ENCODE results near the gene FCHO1. TPM values are rescaled to one million over a fixed set of nuclear protein-coding genes. Genes with fewer than 3 reads are reported as not detected.
"Not testable (repeated sequence)": the region's sequence is repeated elsewhere in the genome, so short reads cannot be mapped to it uniquely, and the experiment has no call there.

The FCHO1 gene
- total and polyA plus RNA-seq, 3 donors from 2014 or later: 9.8 to 15.6 (median 12.8) TPM

DNA sequence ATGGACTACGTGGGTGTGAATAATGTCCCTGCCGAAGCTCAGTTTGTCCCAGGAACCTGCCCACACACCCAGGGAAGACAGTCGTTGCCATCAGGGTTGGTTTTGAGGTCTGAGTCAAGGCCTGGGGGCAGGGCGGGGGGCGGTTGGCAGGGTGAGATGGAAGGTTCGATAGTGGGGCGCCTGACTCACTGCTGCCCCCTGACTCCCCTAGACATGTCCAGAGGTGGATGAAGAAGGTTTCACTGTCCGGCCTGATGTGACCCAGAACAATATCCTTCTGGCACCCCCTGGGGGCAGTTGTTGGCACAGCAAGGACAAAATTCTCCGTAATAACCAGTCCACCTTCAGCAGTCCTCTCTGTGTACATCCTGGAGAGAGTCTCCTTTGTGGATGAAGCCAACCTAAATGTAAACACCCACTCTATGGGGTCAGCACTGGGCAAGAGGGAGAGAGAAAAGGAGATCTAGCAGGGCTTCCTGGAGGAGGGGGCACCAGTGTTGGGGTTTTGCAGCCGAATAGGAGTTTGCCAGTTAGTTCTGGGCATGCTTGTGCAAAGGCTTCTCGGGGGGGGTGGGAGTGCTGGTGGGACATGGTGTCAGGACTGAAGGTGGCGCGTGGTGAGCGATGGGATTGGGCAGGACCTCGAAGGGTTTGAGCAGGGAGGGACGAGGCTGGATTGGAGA lies 24.1 kb downstream of the FCHO1 start:
- WGBS, 2 donors: 69 to 72% methylated on average over 15 to 16 of the region's 16 CpGs
- Histone ChIP-seq H3K4me3 (no peak overlapping the region), H3K36me3 (ENCODE audit: low read depth, missing control alignments) (no peaks in the 10 kb centered on the region), H3K4me1 (peaks cover 3% of the 10 kb centered on the region), H3K9me3 (no peaks in the 10 kb centered on the region), H3K27ac (no peak overlapping the region), H3K27me3 (no peaks in the 10 kb centered on the region)
- DNase-seq: peak; percentile 56
- intact Hi-C loops (cut with DNase I; ENCODE audit: low total_unique reads): no loop called here
- TF ChIP-seq, protein P1, sequence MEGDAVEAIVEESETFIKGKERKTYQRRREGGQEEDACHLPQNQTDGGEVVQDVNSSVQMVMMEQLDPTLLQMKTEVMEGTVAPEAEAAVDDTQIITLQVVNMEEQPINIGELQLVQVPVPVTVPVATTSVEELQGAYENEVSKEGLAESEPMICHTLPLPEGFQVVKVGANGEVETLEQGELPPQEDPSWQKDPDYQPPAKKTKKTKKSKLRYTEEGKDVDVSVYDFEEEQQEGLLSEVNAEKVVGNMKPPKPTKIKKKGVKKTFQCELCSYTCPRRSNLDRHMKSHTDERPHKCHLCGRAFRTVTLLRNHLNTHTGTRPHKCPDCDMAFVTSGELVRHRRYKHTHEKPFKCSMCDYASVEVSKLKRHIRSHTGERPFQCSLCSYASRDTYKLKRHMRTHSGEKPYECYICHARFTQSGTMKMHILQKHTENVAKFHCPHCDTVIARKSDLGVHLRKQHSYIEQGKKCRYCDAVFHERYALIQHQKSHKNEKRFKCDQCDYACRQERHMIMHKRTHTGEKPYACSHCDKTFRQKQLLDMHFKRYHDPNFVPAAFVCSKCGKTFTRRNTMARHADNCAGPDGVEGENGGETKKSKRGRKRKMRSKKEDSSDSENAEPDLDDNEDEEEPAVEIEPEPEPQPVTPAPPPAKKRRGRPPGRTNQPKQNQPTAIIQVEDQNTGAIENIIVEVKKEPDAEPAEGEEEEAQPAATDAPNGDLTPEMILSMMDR (IDR thresholded peaks at IDR 0.05): peak in 2 of 3 experiments; percentile 54
- no peak for TF ChIP-seq POLR2A (IDR thresholded peaks at IDR 0.05)

DNA sequence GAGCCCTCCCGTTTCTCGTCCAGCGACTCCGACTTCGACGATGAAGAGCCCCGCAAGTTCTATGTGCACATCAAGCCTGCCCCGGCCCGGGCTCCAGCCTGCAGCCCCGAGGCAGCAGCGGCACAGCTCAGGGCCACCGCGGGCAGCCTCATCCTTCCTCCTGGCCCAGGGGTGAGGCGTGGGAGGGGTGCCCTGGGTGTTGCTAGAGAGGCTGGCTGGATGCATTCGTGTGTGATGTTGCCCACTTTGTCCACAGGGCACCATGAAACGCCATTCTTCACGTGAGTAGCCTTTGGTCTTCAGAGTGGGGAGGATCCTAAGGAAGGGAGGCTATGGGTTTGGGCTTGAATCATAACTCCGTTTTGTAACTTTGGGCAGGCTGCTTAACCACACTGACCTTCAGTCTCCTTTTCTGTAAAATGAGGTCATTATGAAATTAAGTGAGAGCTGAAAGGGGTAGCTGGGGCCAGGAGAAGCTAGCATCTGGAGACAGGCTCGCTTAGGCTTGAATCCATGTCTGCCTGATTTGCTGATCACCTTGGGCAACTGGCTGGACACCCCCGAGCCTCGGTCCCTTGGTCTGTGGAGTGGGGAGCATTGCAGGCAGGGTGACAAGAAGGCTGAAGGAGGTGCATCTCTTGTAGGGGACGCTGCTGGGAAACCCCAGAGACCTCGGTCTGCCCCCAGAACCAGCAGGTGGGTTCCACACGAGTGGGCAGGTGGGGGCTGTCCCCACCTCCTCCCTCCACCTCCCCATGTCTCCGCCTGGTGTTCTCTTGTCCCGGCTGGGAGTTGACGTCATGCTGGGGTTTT lies 24.9 kb downstream of the FCHO1 start:
- Histone ChIP-seq H3K4me1 (peaks cover 3% of the 10 kb centered on the region), H3K36me3 (ENCODE audit: low read depth, missing control alignments) (no peaks in the 10 kb centered on the region), H3K27me3 (no peaks in the 10 kb centered on the region), H3K4me3 (no peak overlapping the region), H3K27ac (no peak overlapping the region), H3K9me3 (no peaks in the 10 kb centered on the region)
- DNase-seq: no peak
- TF ChIP-seq POLR2A (IDR thresholded peaks at IDR 0.05): no peak
- TF ChIP-seq, protein P1 (IDR thresholded peaks at IDR 0.05): no peak
- 51 to 62% methylated on average over 22 to 27 of the region's 27 CpGs for WGBS, 2 donors
- intact Hi-C loops (cut with DNase I; ENCODE audit: low total_unique reads): no loop called here

DNA sequence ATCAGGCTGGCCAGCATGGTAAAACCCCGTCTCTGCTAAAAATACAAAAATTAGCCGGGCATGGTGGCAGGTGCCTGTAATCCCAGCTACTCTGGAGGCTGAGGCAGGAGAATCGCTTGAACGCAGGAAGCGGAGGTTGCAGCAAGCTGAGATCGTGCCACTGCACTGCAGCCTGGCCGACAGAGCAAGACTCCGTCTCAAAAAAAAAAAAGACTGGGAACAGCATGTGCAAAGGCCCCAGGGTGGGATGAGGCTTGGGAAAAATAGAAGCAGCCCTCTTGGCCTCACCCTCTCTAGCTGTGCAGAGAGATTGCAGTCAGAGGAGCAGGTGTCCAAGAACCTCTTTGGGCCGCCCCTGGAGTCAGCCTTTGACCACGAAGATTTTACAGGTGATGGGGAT lies 26.6 kb downstream of the FCHO1 start:
- H3K36me3 ChIP-seq (ENCODE audit: low read depth, missing control alignments); intact Hi-C loops (cut with DNase I; ENCODE audit: low total_unique reads); H3K9me3 ChIP-seq; H3K4me3 ChIP-seq; H3K27ac ChIP-seq; H3K4me1 ChIP-seq; H3K27me3 ChIP-seq; DNase-seq: not testable (repeated sequence)
- 65 to 70% methylated on average over 10 of the region's 10 CpGs for WGBS, 2 donors

DNA sequence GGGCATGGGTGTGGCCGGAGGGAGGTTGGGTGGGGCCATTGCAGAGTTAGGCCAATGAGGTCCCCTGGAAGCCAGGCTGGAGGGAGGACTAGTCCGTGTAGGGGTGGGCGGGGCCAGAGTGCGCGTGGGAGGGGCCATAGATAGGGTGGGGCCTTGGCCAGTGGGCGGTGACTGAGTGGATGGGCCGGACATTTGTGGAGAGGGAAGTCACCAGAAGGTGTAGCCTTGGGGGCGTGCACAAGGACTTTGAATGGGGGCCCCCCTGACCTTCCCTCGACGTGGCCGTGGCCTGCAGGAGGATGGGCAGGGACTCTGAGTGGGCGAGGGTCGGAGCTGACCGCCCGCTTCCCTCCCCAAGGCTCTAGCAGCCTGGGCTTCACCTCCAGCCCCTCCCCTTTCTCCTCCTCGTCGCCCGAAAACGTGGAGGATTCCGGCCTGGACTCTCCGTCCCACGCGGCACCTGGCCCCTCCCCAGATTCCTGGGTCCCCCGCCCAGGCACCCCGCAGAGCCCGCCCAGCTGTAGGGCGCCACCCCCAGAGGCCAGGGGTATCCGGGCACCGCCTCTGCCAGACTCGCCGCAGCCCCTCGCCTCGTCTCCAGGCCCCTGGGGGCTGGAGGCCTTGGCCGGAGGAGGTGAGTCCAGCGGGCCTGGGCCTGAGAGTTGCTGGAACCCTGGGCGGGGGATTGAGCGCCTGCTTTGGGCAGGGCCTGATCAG lies 27.1 kb downstream of the FCHO1 start:
- H3K27me3 ChIP-seq: no peaks in the 10 kb centered on the region
- intact Hi-C loops (cut with DNase I; ENCODE audit: low total_unique reads): no loop called here

More for the DNA sequence above, 27.1 kb downstream of the FCHO1 start:
- Histone ChIP-seq H3K36me3 (ENCODE audit: low read depth, missing control alignments) (no peaks in the 10 kb centered on the region), H3K9me3 (no peaks in the 10 kb centered on the region), H3K4me3 (peak overlapping the region in 1 of 2 donors; percentile 32), H3K4me1 (peaks cover 3% of the 10 kb centered on the region), H3K27ac (no peak overlapping the region)
- TF ChIP-seq POLR2A (IDR thresholded peaks at IDR 0.05): no peak
- TF ChIP-seq, protein P1 (IDR thresholded peaks at IDR 0.05): no peak
- DNase-seq: peak; percentile 73
- WGBS, 2 donors: 18 to 27% methylated on average over 33 to 36 of the region's 37 CpGs

All from testis (tissue), 3 donors.